ENCODE results near the gene TAF1C. TPM values are rescaled to one million over a fixed set of nuclear protein-coding genes. Genes with fewer than 3 reads are reported as not detected.

TAF1C gene
- total and polyA plus RNA-seq, 2 of the 8 experiments (the other 6 are each of a cell fraction or from before 2014, with no cell fraction given) = 44.6 to 63.8 TPM

DNA sequence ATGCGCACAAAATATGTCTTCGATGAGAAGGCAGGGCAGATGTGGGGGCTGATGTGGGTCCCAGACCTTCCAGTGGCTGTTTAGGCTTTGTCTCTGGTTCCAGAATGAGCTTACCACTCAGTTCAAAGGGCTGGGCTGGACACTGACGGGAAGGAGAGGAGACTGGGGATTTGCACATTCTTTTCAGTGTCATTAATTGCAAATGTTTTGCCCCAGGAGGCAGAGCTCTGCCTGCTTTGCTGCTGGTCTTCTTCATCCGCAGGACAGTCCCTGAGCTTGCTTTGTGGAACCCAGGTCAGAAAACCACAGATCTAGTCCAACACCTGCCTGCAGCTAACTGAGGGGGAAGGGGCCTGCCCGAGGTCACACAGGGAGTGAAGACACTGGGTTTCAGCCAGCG is 32.1 kb upstream of the TAF1C start (continued):
- TF ChIP-seq GTF2F1 (IDR thresholded peaks at IDR 0.05; ENCODE audit: borderline replicate concordance, low read depth, low read length) (no peak), SP2 (IDR thresholded peaks at IDR 0.05; ENCODE audit: low read length) (no peak)
